ENCODE data around the gene BHLHE23.

The BHLHE23 gene

GRCh38 chr20:63023936-63024571 is 17.3 kb upstream of the BHLHE23 start:
- Histone ChIP-seq H3K27ac (ENCODE audit: low read depth, low read length) (no peak overlapping the region), H3K4me3 (ENCODE audit: low read depth, low read length) (no peak overlapping the region), H3K27me3 (ENCODE audit: insufficient read depth, low read length) (peaks cover 93% of the 10 kb centered on the region), H2AFZ (ENCODE audit: low read length, unreplicated experiment) (no peak overlapping the region), H3K4me1 (ENCODE audit: control insufficient read depth, insufficient read depth, low read length, unreplicated experiment) (no peaks in the 10 kb centered on the region), H3K79me2 (ENCODE audit: control insufficient read depth, insufficient read depth, low read length, unreplicated experiment) (no peaks in the 10 kb centered on the region), H3K36me3 (ENCODE audit: insufficient read depth, low read length) (no peaks in the 10 kb centered on the region)

DNA sequence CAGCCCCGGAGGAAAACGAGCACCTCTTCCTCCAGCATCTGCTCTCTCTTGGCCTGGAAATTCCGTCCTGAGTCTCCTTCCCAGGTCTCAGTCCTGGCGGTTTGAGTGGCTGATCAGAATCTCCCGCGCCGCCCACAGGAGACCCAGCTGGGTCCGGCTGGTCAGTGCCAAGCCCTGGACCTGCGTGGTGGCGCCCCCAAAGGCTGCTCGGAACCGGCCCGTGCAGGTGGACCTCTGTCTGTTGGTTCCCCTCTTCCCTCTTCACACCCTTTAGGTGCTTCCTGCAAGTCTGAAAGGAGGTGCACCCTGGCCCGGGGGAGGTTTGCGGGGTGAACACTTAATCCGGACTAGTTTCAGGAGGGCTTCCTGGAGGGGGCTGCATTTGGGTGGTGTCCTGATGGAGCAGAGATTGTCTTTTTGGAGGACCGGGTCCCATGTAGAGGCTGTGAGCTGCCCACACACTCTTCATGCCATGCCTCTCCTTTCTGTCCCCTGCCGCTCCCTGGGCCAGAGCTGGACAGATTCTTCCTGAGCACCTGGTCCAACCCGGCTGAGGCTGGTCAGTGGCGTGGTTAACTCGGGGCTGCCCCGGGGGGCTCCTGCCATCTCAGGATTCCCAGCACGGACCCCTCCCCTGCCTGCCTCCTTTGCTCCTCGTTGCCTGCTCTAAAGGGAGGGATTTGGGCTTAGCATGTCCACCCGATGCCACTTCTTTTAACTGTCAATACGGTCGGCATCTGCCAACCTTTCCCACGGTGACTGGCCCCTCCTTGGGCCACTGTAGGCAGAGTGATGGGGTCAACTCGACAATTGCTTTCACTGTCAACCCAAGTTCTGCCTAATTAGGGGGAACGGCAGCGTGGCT is 16.5 kb upstream of the BHLHE23 start:
- Histone ChIP-seq H3K27me3 (ENCODE audit: insufficient read depth, low read length) (peaks cover 88% of the 10 kb centered on the region), H3K79me2 (ENCODE audit: control insufficient read depth, insufficient read depth, low read length, unreplicated experiment) (no peaks in the 10 kb centered on the region), H3K4me1 (ENCODE audit: control insufficient read depth, insufficient read depth, low read length, unreplicated experiment) (no peaks in the 10 kb centered on the region), H3K36me3 (ENCODE audit: insufficient read depth, low read length) (no peaks in the 10 kb centered on the region), H3K4me3 (ENCODE audit: low read depth, low read length) (no peak overlapping the region), H2AFZ (ENCODE audit: low read length, unreplicated experiment) (no peak overlapping the region), H3K27ac (ENCODE audit: low read depth, low read length) (no peak overlapping the region)

- Histone ChIP-seq H3K27ac (ENCODE audit: low read depth, low read length) (no peak overlapping the region), H3K4me1 (ENCODE audit: control insufficient read depth, insufficient read depth, low read length, unreplicated experiment) (no peaks in the 10 kb centered on the region), H2AFZ (ENCODE audit: low read length, unreplicated experiment) (no peak overlapping the region), H3K27me3 (ENCODE audit: insufficient read depth, low read length) (peaks cover 82% of the 10 kb centered on the region), H3K79me2 (ENCODE audit: control insufficient read depth, insufficient read depth, low read length, unreplicated experiment) (no peaks in the 10 kb centered on the region), H3K36me3 (ENCODE audit: insufficient read depth, low read length) (no peaks in the 10 kb centered on the region), H3K4me3 (ENCODE audit: low read depth, low read length) (no peak overlapping the region)
Measured at GRCh38 chr20:63022501-63022900, 15.7 kb upstream of the BHLHE23 start.

GRCh38 chr20:63021356-63022321 is 14.9 kb upstream of the BHLHE23 start:
- Histone ChIP-seq H2AFZ (ENCODE audit: low read length, unreplicated experiment) (no peak overlapping the region), H3K4me3 (ENCODE audit: low read depth, low read length) (no peak overlapping the region), H3K27me3 (ENCODE audit: insufficient read depth, low read length) (peaks cover 77% of the 10 kb centered on the region), H3K36me3 (ENCODE audit: insufficient read depth, low read length) (no peaks in the 10 kb centered on the region), H3K27ac (ENCODE audit: low read depth, low read length) (no peak overlapping the region), H3K4me1 (ENCODE audit: control insufficient read depth, insufficient read depth, low read length, unreplicated experiment) (no peaks in the 10 kb centered on the region), H3K79me2 (ENCODE audit: control insufficient read depth, insufficient read depth, low read length, unreplicated experiment) (no peaks in the 10 kb centered on the region)

DNA sequence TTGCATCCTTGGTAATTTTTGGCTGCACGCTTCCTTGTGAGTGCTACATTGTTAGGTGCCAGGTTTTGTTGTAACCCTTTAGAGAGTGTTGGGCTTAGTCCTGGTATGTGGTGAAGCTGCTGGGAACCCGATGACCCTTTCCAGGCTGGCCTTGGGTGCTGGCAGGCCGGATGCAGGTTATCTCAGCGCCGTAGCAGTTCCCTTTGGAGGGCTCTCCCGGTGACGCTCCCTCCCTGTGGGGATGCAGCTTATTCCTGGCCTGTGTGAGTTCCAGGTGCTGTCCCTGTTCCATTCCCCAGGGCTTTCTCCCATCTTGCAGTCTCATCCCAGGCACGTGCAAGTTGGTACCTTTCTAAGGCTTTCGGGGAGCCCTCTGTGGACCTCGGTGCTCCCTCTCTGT is 13.9 kb upstream of the BHLHE23 start:
- Histone ChIP-seq H3K4me1 (ENCODE audit: control insufficient read depth, insufficient read depth, low read length, unreplicated experiment) (no peaks in the 10 kb centered on the region), H3K27me3 (ENCODE audit: insufficient read depth, low read length) (peaks cover 76% of the 10 kb centered on the region), H3K79me2 (ENCODE audit: control insufficient read depth, insufficient read depth, low read length, unreplicated experiment) (no peaks in the 10 kb centered on the region), H2AFZ (ENCODE audit: low read length, unreplicated experiment) (no peak overlapping the region), H3K27ac (ENCODE audit: low read depth, low read length) (no peak overlapping the region), H3K36me3 (ENCODE audit: insufficient read depth, low read length) (no peaks in the 10 kb centered on the region), H3K4me3 (ENCODE audit: low read depth, low read length) (no peak overlapping the region)

DNA sequence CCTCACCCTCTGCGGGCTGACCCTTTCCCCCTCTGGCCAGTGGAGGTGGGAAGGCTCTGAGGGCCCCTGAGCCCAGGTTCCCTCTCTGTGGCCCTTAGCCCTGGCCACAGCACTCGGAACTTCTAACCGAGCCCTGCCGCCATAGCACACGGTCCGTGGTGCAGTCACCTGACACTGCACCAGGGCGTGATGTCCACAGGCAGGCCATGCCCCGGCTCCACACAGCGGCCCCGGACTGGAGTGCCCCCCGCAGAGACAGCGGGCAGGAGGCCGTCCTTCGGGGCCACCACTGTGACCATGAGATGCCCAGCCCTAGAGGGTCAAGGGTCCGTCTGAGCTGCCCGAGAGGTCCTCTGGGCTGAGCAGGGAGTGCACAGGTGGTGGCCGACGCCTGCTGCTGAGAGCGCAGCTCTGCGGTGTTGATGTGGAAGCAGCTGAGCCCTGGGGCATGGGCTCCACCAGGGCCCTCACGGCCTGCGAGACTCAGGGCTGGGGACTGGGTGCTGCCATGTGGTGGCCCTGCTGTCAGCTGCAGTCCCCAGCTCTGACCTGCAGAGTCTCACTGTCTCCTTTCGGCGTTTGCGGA is 11.2 kb upstream of the BHLHE23 start:
- no peak overlapping the region for H2AFZ ChIP-seq (ENCODE audit: low read length, unreplicated experiment)
- H3K27ac ChIP-seq (ENCODE audit: low read depth, low read length) = no peak overlapping the region
- H3K4me1 ChIP-seq (ENCODE audit: control insufficient read depth, insufficient read depth, low read length, unreplicated experiment) = no peaks in the 10 kb centered on the region
- H3K4me3 ChIP-seq (ENCODE audit: low read depth, low read length) = no peak overlapping the region
- no peaks in the 10 kb centered on the region for H3K79me2 ChIP-seq (ENCODE audit: control insufficient read depth, insufficient read depth, low read length, unreplicated experiment)
- no peaks in the 10 kb centered on the region for H3K36me3 ChIP-seq (ENCODE audit: insufficient read depth, low read length)
- H3K27me3 ChIP-seq (ENCODE audit: insufficient read depth, low read length) = peaks cover 75% of the 10 kb centered on the region

- H3K27me3 ChIP-seq (ENCODE audit: insufficient read depth, low read length) = peaks cover 74% of the 10 kb centered on the region
- no peak overlapping the region for H2AFZ ChIP-seq (ENCODE audit: low read length, unreplicated experiment)
Measured at GRCh38 chr20:63017076-63017825, 10.5 kb upstream of the BHLHE23 start.

GRCh38 chr20:63016514-63017075 is 9.8 kb upstream of the BHLHE23 start:
- no peaks in the 10 kb centered on the region for H3K4me1 ChIP-seq (ENCODE audit: control insufficient read depth, insufficient read depth, low read length, unreplicated experiment)
- H2AFZ ChIP-seq (ENCODE audit: low read length, unreplicated experiment) = no peak overlapping the region
- H3K36me3 ChIP-seq (ENCODE audit: insufficient read depth, low read length) = no peaks in the 10 kb centered on the region
- peaks cover 73% of the 10 kb centered on the region for H3K27me3 ChIP-seq (ENCODE audit: insufficient read depth, low read length)
- no peaks in the 10 kb centered on the region for H3K79me2 ChIP-seq (ENCODE audit: control insufficient read depth, insufficient read depth, low read length, unreplicated experiment)
- H3K4me3 ChIP-seq (ENCODE audit: low read depth, low read length) = no peak overlapping the region
- no peak overlapping the region for H3K27ac ChIP-seq (ENCODE audit: low read depth, low read length)

More at GRCh38 chr20:63017076-63017825, 10.5 kb upstream of the BHLHE23 start:
- H3K27ac ChIP-seq (ENCODE audit: low read depth, low read length) = no peak overlapping the region
- no peaks in the 10 kb centered on the region for H3K4me1 ChIP-seq (ENCODE audit: control insufficient read depth, insufficient read depth, low read length, unreplicated experiment)
- no peak overlapping the region for H3K4me3 ChIP-seq (ENCODE audit: low read depth, low read length)
- H3K79me2 ChIP-seq (ENCODE audit: control insufficient read depth, insufficient read depth, low read length, unreplicated experiment) = no peaks in the 10 kb centered on the region
- H3K36me3 ChIP-seq (ENCODE audit: insufficient read depth, low read length) = no peaks in the 10 kb centered on the region

- no peak overlapping the region for H3K4me3 ChIP-seq (ENCODE audit: low read depth, low read length)
- no peaks in the 10 kb centered on the region for H3K79me2 ChIP-seq (ENCODE audit: control insufficient read depth, insufficient read depth, low read length, unreplicated experiment)
- H2AFZ ChIP-seq (ENCODE audit: low read length, unreplicated experiment) = no peak overlapping the region
- no peaks in the 10 kb centered on the region for H3K36me3 ChIP-seq (ENCODE audit: insufficient read depth, low read length)
- H3K4me1 ChIP-seq (ENCODE audit: control insufficient read depth, insufficient read depth, low read length, unreplicated experiment) = no peaks in the 10 kb centered on the region
- H3K27me3 ChIP-seq (ENCODE audit: insufficient read depth, low read length) = peaks cover 73% of the 10 kb centered on the region
- no peak overlapping the region for H3K27ac ChIP-seq (ENCODE audit: low read depth, low read length)
Measured at GRCh38 chr20:63015662-63016361, 9.0 kb upstream of the BHLHE23 start.

All from ACC112 (cell line).